ENCODE results near the gene FOSB.
A peak's percentile ranks its signal among the peaks of the same experiment; 100 is the strongest.
"Not testable (repeated sequence)": the region's sequence is repeated elsewhere in the genome, so short reads cannot be mapped to it uniquely, and the experiment has no call there.

FOSB gene

GRCh38 chr19:45506989-45507871 lies 39.4 kb downstream of the FOSB start, which contains the start of gene VASP:
Gene VASP, plus strand, starts transcription at chr19:45507479. Its CDS starts 293 bp downstream, at chr19:45507772.
- DNase-seq = peak in 1 of 2 experiments; percentile 35

DNA sequence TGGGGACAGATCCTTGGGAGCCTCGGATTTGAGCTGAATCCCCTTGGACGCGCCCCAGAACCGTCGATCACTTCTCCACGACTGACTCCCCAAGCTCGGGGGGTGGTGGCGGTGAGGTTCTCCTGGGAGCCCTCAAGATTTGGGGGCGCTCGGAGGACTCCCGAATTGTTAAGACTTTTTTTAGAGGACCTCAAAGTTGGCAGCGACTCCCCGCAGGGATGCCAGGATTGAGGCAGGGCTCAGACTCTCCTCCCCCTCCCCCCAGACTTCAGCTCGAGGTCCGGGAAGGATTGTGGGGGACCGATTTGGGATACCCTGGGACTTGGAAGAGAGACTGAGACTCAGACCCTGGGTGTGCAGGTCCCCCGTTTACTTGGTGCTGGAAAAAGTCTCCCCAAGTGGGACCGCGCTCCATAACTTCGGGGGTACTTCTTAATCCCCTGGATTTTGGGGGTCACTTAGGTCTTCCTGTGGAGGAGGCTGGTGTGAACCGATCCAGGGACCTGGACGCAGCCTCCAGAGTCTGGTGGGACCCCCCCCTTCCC lies 40.1 kb downstream of the FOSB start:
- DNase-seq = no peak

GRCh38 chr19:45508417-45508860 lies 40.6 kb downstream of the FOSB start:
- no peak for DNase-seq

GRCh38 chr19:45508861-45509691 lies 41.3 kb downstream of the FOSB start:
- no peak for DNase-seq

DNA sequence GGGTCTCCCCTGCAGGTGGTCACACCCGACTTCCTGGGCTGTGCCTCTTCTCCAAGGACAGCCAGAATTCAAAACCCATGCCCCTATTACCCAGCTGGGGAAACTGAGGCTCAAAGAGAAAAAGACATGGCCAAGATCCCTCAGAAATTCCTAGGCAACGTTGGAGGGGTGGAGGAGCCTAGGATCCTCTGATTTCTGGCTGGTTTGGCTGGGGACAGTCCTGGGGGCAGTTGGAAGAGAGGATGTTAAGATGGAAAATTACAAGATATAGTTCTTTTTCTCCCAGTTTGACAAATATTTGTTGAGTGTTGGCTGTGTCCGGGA lies 41.9 kb downstream of the FOSB start:
- DNase-seq = no peak

GRCh38 chr19:45510352-45510751 lies 42.6 kb downstream of the FOSB start:
- DNase-seq = not testable (repeated sequence)

DNA sequence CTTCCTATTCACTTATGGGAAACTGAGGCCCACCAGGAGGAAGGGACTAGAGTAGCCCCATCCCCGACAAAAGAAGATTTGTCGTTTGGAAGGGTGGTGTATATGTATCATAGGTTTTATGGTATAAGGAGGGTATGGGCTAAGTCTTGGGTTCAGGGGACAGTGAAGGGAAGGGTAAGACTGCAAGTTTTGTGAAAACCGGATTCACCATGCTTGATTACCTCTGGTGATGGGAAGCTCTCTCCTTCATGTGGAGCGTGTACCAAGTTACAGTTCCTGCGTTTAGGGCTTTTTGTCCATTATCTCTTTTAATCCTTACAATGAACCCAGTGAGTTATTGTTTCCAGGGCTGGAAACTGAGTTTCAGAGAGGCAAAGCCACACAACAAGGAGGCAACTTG lies 43.3 kb downstream of the FOSB start:
- DNase-seq = no peak

DNA sequence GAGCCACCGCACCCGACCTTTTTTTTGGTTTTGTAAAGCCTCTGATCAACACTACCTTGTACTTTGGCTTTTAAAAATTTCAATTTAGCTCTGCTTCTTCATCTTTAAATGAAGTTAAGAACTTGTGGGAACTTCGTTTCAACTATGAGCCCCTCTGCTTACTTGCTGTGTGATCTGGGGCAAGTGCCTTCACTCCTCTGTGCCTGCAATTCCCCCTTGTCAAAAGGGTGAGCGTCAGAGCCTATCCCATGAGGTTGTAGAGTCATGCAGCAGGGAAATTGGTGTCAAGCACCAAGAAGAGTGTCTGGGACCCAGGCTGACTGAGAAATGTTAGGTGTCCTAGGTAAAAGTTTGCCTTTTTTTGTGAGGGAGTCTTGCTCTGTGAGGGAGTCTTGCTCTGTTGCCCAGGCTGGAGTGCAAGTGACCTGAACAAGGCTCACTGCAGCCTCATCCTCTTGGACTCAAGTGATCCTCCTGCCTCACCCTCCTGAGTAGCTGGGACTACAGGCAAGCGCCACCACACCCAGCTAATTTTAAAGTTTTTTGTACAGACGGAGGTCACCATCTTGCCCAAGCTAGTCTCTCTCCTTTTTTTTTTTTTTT lies 45.2 kb downstream of the FOSB start:
- DNase-seq = no peak

- DNase-seq = no peak
Measured at GRCh38 chr19:45514376-45515051, 46.7 kb downstream of the FOSB start.

GRCh38 chr19:45515081-45515624 lies 47.4 kb downstream of the FOSB start:
- no peak for DNase-seq

GRCh38 chr19:45515807-45516401 lies 48.1 kb downstream of the FOSB start:
- DNase-seq = no peak

GRCh38 chr19:45517238-45517637 lies 49.4 kb downstream of the FOSB start:
- no peak for DNase-seq

DNA sequence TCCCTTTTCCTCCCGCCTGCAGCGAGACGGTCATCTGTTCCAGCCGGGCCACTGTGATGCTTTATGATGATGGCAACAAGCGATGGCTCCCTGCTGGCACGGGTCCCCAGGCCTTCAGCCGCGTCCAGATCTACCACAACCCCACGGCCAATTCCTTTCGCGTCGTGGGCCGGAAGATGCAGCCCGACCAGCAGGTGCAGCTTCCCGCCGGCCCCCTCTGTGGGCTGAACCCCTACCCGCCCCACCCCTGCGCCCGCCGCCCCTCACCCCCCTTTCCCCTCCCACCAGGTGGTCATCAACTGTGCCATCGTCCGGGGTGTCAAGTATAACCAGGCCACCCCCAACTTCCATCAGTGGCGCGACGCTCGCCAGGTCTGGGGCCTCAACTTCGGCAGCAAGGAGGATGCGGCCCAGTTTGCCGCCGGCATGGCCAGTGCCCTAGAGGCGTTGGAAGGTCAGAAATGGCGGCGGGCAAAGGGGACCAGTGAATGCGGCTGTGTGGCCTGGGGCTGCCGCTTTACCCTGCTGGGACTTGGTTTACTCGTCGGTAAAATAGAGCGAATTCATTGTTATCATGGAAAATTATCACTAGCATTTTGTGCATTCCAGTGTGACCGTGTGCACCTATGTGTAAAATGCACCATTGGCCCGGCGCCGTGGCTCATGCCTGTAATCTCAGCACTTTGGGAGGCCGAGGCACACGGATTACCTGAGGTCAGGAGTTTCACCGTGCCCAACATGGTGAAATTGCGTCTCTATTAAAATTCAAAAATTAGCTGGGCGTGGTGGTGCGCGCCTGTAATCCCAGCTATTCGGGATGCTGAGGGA lies 50.1 kb downstream of the FOSB start:
- DNase-seq = no peak

DNA sequence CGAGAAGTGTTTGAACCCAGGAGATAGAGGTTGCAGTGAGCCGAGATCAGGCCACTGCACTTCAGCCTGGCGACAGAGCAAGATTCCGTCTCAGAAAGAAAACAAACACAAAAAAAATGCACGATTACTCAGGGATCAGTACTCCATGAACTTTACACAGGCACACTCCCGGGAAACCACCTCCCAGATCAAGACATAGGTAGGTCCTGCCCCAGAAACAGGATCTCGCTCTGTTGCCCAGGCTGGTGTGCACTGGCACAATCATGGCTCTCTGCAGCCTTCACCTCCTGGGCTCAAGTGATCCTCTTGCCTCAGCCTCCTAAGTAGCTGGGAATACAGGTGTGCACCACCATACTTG lies 50.7 kb downstream of the FOSB start:
- no peak for DNase-seq

DNA sequence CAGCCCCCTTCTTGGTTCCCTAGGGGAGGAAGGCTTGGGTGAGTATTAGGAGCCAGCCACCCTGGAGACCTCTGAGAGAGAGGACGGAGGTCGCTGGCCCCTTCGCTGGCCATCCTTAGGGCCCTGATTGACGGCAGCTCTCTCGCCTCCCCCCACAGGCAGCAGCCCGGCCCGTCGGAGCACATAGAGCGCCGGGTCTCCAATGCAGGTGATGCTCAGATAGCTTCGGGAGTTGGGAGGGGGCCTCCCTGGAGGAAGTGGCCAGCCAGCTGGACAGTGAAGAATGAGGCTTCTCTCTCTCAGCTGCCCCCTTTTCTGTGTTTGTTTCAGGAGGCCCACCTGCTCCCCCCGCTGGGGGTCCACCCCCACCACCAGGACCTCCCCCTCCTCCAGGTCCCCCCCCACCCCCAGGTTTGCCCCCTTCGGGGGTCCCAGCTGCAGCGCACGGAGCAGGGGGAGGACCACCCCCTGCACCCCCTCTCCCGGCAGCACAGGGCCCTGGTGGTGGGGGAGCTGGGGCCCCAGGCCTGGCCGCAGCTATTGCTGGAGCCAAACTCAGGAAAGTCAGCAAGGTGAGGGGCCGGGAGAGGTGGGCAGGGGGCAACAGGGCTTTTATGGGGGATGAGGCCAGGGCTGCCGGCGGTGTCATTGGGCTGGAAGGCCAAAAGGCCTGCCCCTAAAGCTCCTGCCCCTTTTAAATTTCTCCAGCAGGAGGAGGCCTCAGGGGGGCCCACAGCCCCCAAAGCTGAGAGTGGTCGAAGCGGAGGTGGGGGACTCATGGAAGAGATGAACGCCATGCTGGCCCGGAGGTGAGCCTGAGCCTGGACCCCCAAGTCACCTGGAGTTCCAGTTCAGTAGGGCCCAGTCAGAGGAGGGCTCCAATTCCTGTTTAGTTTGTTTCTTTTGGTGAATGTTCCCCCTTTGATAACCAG lies 54.5 kb downstream of the FOSB start:
- no peak for DNase-seq

GRCh38 chr19:45523642-45524256 lies 56.0 kb downstream of the FOSB start:
- peak; percentile 58 to 90 for DNase-seq

DNA sequence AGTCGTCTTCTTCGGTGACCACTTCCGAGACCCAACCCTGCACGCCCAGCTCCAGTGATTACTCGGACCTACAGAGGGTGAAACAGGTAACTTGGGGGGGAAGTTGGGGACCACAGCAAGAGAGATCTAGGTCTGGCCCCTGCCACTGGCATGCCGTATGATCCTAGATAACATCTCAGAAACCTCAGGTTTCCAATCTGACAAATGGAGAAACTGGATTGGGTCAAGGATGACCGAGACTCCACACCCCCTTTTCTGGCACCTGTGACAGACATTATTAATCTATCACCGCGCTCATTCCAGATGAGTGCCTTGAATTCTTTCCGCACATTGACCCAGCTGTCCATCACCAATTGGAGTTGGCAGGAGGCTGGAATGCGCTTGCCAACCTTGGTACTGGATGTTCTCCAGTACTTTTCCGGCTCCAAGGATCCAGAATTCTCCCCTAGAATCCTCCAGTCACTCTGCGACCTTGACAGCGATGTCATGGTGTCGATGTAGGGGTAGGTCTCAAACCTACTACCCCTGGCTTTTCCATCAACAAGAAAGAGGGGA lies 56.9 kb downstream of the FOSB start:
- no peak for DNase-seq
